DOHH2 (cell line): ENCODE measurements around the gene KIAA1671.

ENCODE experiments used
- H3F3A ChIP-seq: fragments of 200-600 bp; sonication (generic), shearing (Covaris generic); 2 replicates; pipeline ENCODE4 v1.6.0; 2016; ENCODE audit warnings: antibody characterized with exemption, mild to moderate bottlenecking; ENCODE audit not compliant: control insufficient read depth, insufficient read depth
- H3K27ac ChIP-seq: fragments of 200-600 bp; sonication (generic); 2 replicates; pipeline ENCODE4 v1.5.1; 2014; ENCODE audit warnings: low read depth, mild to moderate bottlenecking, low read length, moderate library complexity
- H3K27me3 ChIP-seq: fragments of 200-600 bp; sonication (generic); 2 replicates; pipeline ENCODE4 v1.6.1; 2014; ENCODE audit warnings: mild to moderate bottlenecking, low read length, mixed read lengths; ENCODE audit not compliant: control insufficient read depth
- H3K36me3 ChIP-seq: fragments of 200-600 bp; sonication (generic); 2 replicates; pipeline ENCODE4 v1.6.1; 2014; ENCODE audit warnings: mild to moderate bottlenecking, low read length, moderate library complexity, mixed read lengths; ENCODE audit not compliant: control insufficient read depth
- H3K4me1 ChIP-seq: fragments of 200-600 bp; sonication (generic); 2 replicates; pipeline ENCODE4 v1.6.1; 2014; ENCODE audit warnings: mild to moderate bottlenecking, low read length, mixed read lengths; ENCODE audit not compliant: control insufficient read depth
- H3K4me2 ChIP-seq: fragments of 200-600 bp; sonication (generic); 2 replicates; pipeline ENCODE4 v1.6.0; 2014; ENCODE audit warnings: mild to moderate bottlenecking, low read length, moderate library complexity
- H3K4me3 ChIP-seq: fragments of 200-600 bp; sonication (generic); 2 replicates; pipeline ENCODE4 v1.5.1; 2014; ENCODE audit warnings: mild to moderate bottlenecking, low read length, mixed read lengths
- H3K79me2 ChIP-seq: fragments of 200-600 bp; sonication (generic); 2 replicates; pipeline ENCODE4 v1.6.1; 2014; ENCODE audit warnings: mild to moderate bottlenecking, low read length, mixed read lengths; ENCODE audit not compliant: control insufficient read depth
- H3K9me2 ChIP-seq: fragments of 200-600 bp; sonication (generic); replicated peaks from 2 replicates; pipeline ENCODE4 v1.6.1; 2014; ENCODE audit warnings: mild to moderate bottlenecking, low read length, mixed read lengths; ENCODE audit not compliant: control insufficient read depth
- H3K9me3 ChIP-seq: fragments of 200-600 bp; sonication (generic); 2 replicates; pipeline ENCODE4 v1.6.1; 2014; ENCODE audit warnings: antibody characterized with exemption, low read length, mixed read lengths; ENCODE audit not compliant: control insufficient read depth, insufficient read depth
- H4K20me1 ChIP-seq: fragments of 200-600 bp; sonication (generic); 2 replicates; pipeline ENCODE4 v1.6.0; 2014; ENCODE audit warnings: low read depth, mild to moderate bottlenecking, antibody characterized with exemption, low read length, moderate library complexity; ENCODE audit not compliant: control insufficient read depth, insufficient read depth
- CTCF ChIP-seq: fragments of 200-600 bp; sonication (generic); IDR thresholded peaks from one replicate; pipeline ENCODE4 v1.5.1; 2014; ENCODE audit warnings: antibody characterized with exemption, mild to moderate bottlenecking, low read depth, low read length; ENCODE audit not compliant: poor library complexity, severe bottlenecking
- EZH2phosphoT487 ChIP-seq: fragments of 200-600 bp; sonication (generic); IDR thresholded peaks from 2 replicates; pipeline ENCODE4 v1.6.1; 2017; ENCODE audit warnings: borderline replicate concordance, mild to moderate bottlenecking, antibody characterized with exemption, low read length, moderate library complexity, mixed read lengths

KIAA1671 gene

GRCh38 chr22:25099202-25099601 lies 146.7 kb downstream of the KIAA1671 start:
- H3K79me2 ChIP-seq: no peaks in the 10 kb centered on the region
- H3K4me3 ChIP-seq: no peak overlapping the region
- H3F3A ChIP-seq: no peaks in the 10 kb centered on the region
- no peak overlapping the region for H3K4me2 ChIP-seq
- H3K9me3 ChIP-seq: no peaks in the 10 kb centered on the region
- no peaks in the 10 kb centered on the region for H3K9me2 ChIP-seq
- no peaks in the 10 kb centered on the region for H3K4me1 ChIP-seq
- no peaks in the 10 kb centered on the region for H3K27me3 ChIP-seq
- no peaks in the 10 kb centered on the region for H4K20me1 ChIP-seq
- TF ChIP-seq CTCF (no peak), EZH2phosphoT487 (no peak)
- no peaks in the 10 kb centered on the region for H3K36me3 ChIP-seq
- H3K27ac ChIP-seq: no peak overlapping the region

- Histone ChIP-seq H3K79me2 (no peaks in the 10 kb centered on the region), H3K36me3 (no peaks in the 10 kb centered on the region), H3K4me1 (no peaks in the 10 kb centered on the region), H3K9me3 (no peaks in the 10 kb centered on the region), H3F3A (no peaks in the 10 kb centered on the region), H3K27ac (no peak overlapping the region), H4K20me1 (no peaks in the 10 kb centered on the region), H3K27me3 (no peaks in the 10 kb centered on the region), H3K9me2 (no peaks in the 10 kb centered on the region), H3K4me2 (no peak overlapping the region), H3K4me3 (no peak overlapping the region)
- TF ChIP-seq EZH2phosphoT487 (no peak), CTCF (no peak)
Measured at GRCh38 chr22:25100402-25100801, 147.9 kb downstream of the KIAA1671 start.

- Histone ChIP-seq H4K20me1 (no peaks in the 10 kb centered on the region), H3K27me3 (no peaks in the 10 kb centered on the region), H3K9me2 (no peaks in the 10 kb centered on the region), H3K4me1 (no peaks in the 10 kb centered on the region), H3K4me2 (no peak overlapping the region), H3K4me3 (no peak overlapping the region), H3K27ac (no peak overlapping the region), H3F3A (no peaks in the 10 kb centered on the region), H3K36me3 (no peaks in the 10 kb centered on the region), H3K79me2 (no peaks in the 10 kb centered on the region), H3K9me3 (no peaks in the 10 kb centered on the region)
- TF ChIP-seq CTCF: no peak
- TF ChIP-seq EZH2phosphoT487: no peak
Measured at GRCh38 chr22:25100948-25101347, 148.4 kb downstream of the KIAA1671 start.

GRCh38 chr22:25101501-25101900 lies 149.0 kb downstream of the KIAA1671 start:
- TF ChIP-seq EZH2phosphoT487 (no peak), CTCF (no peak)
- Histone ChIP-seq H3K4me2 (no peak overlapping the region), H3K4me1 (no peaks in the 10 kb centered on the region), H3K9me3 (no peaks in the 10 kb centered on the region), H3K36me3 (no peaks in the 10 kb centered on the region), H3K79me2 (no peaks in the 10 kb centered on the region), H3K9me2 (no peaks in the 10 kb centered on the region), H3K4me3 (no peak overlapping the region), H3F3A (no peaks in the 10 kb centered on the region), H3K27ac (no peak overlapping the region), H3K27me3 (no peaks in the 10 kb centered on the region), H4K20me1 (no peaks in the 10 kb centered on the region)
